Measurements from ENCODE around the gene SH3PXD2A.

SH3PXD2A gene

DNA sequence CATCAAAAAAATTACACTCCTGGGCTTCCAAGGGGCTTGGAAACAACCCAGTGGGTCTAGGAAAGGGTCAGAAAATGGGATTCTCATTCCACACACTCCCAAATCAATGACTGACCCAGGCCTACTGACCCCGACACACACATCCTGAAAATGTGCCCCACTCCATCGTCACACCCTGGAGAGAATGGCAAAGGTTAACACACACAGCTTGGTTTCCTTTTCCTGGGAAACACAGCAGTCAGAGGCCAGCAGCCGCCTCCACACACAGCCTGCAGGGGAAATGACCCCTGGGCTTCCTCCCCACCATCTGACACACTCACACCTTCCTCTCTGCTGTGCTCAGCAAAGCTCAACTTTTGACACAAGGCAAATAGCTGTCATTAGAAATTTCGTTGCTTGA is 42.9 kb downstream of the SH3PXD2A start:
- DNase-seq (ENCODE audit: low read depth in 2 of 2) = no peak

GRCh38 chr10:103812004-103812403 is 43.4 kb downstream of the SH3PXD2A start:
- no peak for DNase-seq (ENCODE audit: low read depth in 2 of 2)

DNA sequence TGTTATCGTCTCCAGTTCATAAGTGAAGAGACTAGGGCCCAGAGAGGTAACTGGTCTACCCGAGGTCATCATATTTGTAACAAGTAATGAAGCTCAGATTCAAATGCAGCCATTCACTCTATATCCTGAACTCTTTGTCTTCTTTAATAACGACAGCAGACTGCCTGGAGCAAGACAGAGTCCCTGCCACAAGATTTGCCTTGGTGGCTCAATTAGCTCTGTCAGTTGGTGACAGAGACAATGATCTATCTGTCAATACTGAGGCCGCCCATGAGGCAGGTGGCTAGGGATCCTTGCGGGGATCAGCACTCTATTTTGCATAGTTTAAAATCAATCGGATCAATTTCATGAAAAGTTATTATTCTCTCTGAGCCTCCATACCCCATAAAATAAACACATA is 43.9 kb downstream of the SH3PXD2A start:
- no peak for DNase-seq (ENCODE audit: low read depth in 2 of 2)

DNA sequence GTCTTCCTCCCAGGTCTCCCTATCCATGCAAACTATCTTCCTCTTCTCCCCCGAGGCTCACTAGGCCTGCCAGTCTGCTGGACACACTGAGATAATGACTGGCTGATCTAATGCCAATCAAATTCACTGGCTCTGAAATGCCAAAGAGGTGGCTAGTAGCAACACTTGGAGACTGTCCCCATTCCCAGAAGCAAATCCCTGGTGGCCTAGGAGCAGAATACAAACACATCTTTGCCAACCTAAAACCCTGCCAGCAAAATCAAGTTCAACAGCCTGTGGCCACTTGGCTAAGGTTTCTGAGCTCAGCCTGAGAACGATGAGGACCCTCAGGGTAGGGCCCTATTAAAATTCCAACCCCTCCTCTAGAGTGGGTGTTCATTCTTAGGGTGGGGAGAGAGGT is 46.6 kb downstream of the SH3PXD2A start:
- no peak for DNase-seq (ENCODE audit: low read depth in 2 of 2)

DNA sequence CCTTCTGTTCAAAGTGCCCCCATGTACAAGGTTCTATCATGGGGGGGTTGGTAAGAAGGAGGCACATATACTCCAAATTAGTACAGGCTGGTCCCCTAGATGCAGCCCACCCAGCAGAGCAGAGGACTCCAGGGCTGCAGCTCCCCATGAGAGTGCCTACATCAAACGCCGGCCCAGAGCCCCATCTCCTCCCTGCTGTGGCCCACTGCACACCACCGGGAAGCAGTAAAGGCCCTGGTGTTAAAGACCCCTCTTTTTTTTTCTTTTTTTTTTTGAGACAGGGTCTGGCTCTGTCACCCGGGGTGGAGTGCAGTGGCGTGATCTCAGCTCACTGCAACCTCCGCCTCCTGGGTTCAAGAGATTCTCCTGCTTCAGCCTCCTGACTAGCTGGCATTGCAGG is 47.4 kb downstream of the SH3PXD2A start:
- DNase-seq (ENCODE audit: low read depth in 2 of 2) = no peak

DNA sequence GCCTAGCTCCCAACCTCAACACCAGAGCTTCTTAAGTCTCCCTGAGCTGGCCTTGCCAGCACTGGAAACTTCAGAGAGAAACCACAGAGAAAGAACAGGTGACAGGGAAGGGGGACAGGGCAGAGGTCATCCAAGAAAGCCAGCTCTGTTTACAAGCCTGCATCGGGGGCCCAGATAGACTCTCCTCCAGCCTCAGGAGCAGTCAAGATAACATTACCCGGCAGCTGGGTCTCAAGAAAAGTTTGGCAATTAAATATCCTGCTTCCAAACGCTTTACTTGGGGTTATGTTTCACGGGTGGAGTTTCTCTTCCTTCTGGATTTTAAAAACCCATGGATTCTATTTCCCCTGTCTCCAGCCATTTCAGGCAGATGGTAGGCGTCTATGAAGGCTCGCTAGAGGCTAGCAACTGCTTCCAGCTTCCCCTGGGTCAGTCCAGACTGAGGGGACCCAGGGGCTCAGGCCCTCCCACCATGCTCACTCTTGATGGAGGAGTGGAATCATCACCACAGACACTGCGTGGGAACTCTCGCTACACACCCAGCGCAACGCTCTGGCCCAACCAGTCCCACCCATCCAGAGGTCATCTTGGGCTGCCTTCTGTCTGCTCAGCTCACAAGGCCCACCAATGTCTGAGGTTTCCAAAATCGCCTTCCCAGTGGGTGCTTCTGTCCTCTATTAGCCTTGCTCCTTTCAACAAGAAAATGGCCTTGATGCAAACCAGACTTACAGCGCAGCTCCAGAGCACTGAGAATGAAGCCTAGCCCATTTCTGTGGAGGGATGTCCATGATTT is 48.8 kb downstream of the SH3PXD2A start:
- DNase-seq (ENCODE audit: low read depth in 2 of 2) = no peak

- DNase-seq (ENCODE audit: low read depth in 2 of 2) = no peak
Measured at GRCh38 chr10:103805781-103806180, 49.6 kb downstream of the SH3PXD2A start.

GRCh38 chr10:103804871-103805270 is 50.5 kb downstream of the SH3PXD2A start:
- no peak for DNase-seq (ENCODE audit: low read depth in 2 of 2)

DNA sequence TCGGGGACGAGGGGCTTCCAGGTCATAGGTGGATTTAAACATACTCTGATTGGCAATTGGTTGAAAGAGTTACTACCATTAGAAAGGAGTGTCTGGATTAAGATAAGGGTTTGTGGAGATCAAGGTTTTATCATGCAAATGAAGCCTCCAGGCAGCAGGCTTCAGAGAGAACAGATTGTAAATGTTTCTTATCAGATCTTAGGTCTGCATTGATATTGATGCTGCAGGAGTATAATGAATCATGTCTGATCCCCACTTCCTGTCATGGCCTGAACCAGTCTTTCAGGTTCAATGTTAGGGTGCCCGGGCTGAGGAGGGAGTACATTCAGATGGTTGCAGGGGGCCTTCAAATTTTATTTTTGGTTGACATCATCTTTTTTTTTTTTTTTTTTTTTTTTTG is 51.4 kb downstream of the SH3PXD2A start:
- no peak for DNase-seq (ENCODE audit: low read depth in 2 of 2)

- no peak for DNase-seq (ENCODE audit: low read depth in 2 of 2)
Measured at GRCh38 chr10:103802637-103803353, 52.6 kb downstream of the SH3PXD2A start.

DNA sequence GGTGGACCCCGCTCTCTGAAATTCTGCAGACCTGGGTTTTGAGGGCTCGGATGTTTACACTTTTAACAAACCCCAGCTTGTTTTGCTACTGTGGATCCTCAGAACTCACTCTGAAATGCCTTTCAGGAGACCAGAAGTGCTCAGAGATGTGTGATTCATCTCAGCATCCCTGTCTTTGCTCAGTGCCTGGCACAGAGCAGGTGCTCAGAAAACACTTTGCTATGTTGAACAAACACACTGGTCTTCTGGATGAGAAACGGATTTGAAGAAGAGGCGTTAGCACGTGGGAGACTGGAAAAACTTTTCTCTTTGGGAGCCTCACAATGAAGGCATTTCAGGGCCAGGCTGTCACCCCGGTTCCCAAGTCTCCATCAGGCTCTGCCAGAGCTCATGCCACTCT is 53.3 kb downstream of the SH3PXD2A start:
- DNase-seq (ENCODE audit: low read depth in 2 of 2) = no peak

DNA sequence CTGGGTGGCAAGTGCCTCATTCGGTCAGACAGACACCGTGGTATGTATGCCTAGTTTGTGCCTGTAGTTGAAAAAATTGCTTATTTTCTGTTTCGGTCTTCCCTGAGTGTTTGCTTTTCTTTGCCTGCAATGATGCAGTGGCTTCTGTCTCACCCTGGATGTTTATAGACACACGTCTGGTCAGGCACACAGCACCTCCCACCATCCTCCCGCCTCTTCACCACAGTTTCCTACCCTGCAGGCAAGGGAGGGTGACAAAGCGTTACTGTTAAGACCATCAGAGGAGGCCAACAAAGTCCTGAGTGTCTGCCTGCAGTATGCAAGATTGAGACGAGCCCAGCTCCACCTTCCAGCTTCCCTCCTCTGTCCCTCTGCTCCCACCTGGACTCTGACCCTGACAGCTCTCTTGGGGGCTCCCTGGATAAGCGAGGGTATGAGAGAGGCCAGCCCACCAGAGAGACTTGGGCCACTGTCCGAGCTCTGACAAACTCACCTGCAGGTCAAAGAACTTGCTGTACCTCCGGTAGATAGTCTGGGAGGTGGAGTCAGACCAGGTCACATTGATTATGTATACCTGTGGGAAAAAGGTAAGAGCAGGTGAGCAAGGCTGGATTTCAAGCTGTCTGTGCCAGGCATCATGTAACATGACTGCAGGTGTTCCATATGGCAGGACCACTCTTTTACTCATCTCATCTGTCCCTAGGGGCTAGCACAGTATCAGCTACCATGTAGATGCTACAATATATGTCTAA is 54.4 kb downstream of the SH3PXD2A start:
- DNase-seq (ENCODE audit: low read depth in 2 of 2) = peak in 1 of 2 donors; percentile 6

DNA sequence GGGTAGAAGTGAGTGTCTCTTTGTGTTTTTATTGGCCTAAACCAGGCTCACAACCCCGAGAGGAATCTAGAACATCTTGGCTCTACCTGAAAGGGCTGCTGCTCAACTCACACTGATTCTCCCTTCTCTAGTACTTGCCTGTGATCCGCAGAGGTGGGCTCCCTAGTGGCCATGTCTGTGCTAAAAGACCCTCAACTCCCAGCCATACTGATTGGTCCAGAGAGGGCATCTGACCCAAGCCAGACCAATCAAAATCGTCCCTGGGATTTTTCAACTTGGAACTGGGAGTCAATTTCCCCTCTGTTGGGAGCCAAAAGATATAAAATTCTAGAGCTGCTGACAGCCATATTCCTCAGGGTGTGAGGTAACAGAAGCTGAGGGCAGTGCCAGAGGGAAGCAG is 55.3 kb downstream of the SH3PXD2A start:
- no peak for DNase-seq (ENCODE audit: low read depth in 2 of 2)

DNA sequence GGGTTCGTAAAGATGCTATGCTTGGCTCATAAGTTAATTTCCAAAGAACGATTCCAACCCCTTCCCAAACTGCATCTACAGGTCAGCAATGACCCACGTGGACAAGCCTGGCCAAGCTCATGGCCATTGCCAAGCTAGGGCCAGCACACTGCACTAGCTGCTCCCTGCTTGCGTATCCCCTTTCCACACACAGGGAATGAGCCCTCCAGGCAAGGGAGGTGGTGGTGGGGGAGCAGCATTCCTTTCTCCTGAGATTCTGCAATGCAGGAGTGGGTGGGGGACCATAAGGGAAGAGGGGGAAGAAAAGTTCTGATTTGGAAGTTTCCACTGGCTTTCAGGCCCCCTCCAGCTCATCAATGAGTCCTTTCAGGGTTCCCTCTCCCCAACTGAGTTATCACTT is 56.0 kb downstream of the SH3PXD2A start:
- no peak for DNase-seq (ENCODE audit: low read depth in 2 of 2)

GRCh38 chr10:103798511-103798910 is 56.9 kb downstream of the SH3PXD2A start:
- no peak for DNase-seq (ENCODE audit: low read depth in 2 of 2)

GRCh38 chr10:103797857-103798256 is 57.5 kb downstream of the SH3PXD2A start:
- no peak for DNase-seq (ENCODE audit: low read depth in 2 of 2)

DNA sequence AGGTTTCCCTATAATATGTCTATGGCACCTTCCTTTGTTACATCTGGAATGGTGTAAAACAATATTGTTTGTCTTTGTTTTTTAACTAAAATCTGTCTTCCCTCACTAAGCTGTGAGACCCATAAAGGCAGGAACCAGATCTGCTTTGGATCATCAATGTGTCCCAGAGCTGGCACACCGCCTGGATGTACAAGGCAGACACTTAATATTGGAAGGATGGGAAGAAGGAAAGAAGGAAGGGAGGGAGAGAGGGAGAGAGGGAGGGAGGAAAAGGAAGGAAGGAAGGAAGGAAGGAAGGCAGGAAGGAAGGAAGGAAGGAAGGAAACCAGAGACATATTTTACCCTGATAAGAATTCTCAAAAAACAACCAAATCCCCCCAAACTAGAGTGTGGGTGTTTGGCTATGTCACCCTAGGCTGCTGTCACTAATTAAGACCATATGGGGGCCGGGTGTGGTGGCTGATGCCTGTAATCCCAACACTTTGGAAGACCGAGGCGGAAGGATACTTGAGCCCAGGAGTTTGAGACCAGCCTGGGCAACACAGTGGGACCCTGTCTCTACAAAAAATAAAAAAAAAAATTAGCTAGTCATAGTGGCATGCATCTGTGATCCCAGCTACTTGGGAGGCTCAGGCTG is 59.6 kb downstream of the SH3PXD2A start:
- DNase-seq (ENCODE audit: low read depth in 2 of 2) = no peak

GRCh38 chr10:103794996-103795395 is 60.4 kb downstream of the SH3PXD2A start:
- no peak for DNase-seq (ENCODE audit: low read depth in 2 of 2)

DNA sequence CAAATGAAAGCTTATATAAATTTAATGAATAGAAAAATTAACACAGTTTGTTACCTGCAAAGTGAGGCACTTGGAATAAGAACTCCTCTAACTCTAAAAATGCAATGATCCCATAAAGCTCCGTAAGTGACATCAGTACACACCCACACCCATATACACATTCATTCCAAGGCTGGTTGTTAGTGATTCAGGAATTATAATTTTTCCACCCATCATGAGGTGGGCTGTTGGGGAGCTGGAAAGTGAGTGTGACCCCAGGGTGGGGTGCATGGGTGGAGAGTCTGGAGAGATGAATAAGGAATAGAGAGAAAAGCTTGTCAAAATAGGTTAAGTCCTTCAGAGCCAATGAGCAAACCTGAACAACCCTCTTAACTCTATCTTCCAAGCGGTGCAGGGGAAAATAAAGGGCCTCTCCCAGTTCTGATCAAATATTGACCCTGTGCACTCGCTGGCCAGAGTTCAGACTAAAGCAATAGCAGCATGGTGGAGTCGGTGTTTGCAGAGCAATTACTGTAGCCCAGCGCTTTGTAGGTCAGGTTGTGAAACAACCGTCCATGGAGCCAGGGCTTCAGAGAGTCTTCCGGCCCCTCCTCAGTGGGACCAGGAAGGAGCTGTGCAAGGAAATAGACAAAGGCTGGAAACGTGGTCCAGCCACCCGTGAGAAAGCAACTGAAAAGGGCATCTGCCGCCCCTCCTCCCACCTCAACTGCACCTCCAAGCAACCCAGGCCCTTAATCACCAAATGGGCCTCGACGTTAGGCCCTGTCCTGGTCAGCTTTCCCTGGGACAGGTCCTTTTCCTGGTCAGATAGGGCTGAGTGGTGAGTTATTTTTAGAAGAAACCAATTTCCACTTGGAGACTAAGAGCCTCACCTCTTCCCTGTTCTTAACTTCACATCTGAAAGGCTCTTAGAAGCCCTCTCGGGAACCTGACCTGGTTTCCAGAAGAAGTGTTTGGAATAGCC is 61.2 kb downstream of the SH3PXD2A start:
- DNase-seq (ENCODE audit: low read depth in 2 of 2) = no peak

DNA sequence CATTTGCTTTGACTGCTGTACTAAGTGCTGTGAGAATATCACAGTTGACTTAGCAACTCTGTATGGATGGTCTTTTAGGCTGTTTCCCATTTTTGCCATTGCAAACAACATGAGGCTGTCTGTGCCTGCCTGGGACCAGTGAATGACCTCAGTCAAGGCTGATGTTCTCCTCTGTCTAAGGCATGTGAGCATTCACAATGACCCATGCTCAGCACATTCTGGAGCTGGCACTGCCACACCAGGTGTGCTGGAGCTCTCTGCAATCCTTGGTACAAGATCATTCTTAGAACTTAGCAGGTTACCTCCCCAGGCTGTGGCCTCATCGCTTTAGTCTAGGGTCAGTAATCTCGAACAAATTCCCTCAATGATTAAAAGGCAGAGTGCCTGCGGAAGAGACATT is 61.9 kb downstream of the SH3PXD2A start:
- DNase-seq (ENCODE audit: low read depth in 2 of 2) = no peak

DNA sequence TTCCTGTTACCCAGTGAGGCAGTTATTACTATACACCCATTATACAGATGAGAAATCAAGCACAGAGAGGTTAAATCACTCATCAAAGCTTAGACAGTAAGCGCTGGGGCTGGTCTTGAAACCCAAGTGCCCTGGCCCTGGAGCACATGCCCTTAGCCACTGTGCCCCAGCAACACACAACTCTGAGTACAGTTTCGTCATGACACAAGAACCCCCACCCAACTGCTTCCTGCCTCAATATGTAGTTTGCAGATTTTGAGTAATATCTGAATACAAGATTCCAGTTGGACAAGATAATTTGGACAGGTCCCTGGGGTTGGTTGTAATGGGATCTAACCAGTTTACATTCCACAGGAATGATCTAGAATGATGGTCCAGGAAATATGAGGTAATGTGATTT is 62.8 kb downstream of the SH3PXD2A start:
- DNase-seq (ENCODE audit: low read depth in 2 of 2) = no peak

Measured in activated CD4-positive, alpha-beta T cell treated with anti-CD3 and anti-CD28 coated beads for 24 hours (primary cell).